Fibroblast of skin of left biceps (primary cell): Measurements from ENCODE around the gene TMTC2.
"Not testable (repeated sequence)": the region's sequence is repeated elsewhere in the genome, so short reads cannot be mapped to it uniquely, and the experiment has no call there.

Experiments
- DNase-seq, 2 experiments: peaks; one replicate each; pipeline ENCODE4 v3.0.0-alpha.2; 2013; ENCODE audit warnings: low read depth in 2 of 2

Gene TMTC2

DNA sequence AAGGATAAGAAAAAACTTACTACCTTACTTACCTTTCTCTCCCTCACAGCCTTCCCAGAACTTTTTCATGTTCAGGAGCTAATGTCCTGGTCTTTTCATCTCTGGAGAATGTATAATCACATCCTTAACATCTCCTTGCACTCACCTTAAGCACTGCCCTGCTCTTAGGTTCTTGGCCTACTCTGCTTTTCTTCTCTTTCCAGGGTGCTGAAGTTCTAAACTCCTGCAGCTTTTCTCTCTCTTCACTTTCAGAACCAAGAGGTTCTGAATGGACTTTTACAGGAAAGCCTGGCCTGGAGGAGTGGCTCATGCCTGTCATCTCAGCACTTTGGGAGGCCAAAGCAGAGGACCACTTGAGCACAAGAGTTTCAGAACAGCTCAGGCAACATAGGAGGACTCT, 101.9 kb downstream of the TMTC2 start:
- no peak for DNase-seq

DNA sequence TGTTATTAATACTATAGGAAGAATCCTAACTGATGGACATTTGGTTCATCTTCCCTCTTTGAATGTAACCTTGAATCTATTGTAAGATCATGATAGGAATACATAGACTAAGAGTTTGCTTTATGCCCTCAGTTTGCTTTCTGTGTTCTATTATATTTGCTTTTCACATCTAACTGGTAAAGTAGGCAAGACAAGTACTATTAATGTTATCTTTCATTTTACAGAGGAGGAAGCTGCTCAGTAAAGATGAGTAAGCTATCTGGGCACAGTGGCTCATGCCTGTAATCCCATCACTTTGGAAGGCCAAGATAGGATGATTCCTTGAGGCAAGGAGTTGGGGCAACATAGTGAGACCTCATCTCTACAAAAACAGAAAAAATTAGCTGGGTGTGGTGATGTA, 103.0 kb downstream of the TMTC2 start:
- no peak for DNase-seq

DNA sequence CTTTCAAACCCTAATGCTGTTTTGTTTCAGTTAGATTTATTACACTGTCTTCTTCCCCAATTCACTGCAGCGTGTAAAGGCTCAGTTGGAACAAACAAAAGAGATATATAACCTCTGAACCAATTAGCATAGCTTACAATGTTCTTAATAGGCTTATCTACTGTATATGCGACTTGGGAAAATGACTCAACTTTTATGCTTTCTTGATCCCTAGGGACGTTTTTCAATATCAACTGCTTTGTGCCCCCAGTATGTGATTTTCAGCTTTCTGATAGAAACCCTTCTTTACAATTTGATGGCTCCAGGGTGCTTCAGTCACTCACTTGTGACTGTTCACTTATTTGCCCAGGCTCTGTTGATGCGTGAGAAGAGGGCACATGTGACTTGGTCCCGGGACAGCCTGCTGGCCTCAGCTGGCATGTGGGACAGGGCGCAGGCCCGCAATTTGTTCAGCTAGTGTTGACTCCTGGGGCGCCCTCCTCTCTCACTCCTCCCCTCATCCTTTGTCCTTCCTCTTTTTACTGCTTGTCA, 107.1 kb downstream of the TMTC2 start:
- no peak for DNase-seq

DNA sequence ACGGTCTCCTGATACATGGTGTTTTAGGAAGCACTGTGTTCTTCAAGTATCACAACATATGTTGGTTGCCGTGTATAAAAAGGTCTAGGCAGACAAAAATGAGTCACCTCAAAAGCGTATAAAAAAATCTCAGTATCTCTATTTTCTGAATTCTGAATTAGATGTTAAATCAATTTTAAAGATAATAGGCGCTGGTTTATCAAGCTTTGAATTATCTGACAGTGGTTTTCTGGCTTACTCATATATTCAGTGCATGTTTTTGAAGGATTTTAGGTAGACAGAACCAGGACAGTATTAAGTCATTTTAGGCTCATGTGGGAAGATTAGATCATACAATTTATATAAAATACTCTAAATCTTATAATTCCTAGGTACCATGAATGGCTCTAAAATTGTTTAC, 110.8 kb downstream of the TMTC2 start:
- no peak for DNase-seq

DNA sequence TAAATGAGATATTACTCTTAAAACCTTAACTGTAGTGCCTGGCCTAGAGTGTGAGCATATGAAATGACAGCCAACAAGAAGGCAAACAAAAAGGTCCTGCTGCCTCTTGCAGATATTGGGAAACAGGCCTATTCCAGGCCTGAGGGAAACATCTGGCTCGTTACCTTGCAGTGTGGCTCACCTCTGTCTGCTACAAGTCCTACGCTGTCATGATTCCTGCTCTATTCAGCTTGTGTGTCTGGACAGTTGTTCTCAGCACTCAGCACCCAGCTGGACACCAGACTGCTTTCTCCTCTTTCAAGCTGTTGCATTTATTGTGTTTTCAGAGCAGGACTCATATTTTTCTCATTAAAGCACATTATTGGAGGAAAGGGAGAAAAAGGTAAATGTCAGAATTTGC, 113.5 kb downstream of the TMTC2 start:
- DNase-seq: no peak

DNA sequence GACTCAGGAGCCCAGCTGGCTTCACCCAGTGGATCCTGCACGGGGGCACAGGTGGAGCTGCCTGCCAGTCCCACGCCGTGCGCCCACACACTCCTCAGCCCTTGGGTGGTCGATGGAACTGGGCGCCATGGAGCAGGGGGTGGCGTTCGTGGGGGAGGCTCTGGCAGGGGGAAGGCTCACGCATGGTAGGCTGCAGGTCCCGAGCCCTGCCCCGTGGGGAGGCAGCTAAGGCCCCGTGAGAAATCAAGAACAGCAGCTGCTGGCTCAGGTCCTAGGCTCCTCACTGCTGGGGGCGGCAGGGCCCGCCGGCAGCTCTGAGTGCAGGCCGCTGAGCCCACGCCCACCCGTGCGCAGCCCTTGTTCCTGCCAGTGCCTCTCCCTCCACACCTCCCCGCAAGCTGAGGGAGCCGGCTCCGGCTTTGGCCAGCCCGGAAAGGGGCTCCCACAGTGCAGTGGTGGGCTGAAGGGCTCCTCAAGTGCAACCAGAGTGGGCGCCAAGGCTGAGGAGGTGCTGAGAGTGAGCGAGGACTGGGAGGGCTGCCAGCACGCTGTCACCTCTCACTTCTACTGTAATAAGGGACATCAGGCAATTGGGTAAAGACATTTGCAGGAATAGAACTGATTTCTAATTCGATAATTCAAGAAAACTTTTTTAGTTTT, 115.4 kb downstream of the TMTC2 start:
- DNase-seq: no peak

DNA sequence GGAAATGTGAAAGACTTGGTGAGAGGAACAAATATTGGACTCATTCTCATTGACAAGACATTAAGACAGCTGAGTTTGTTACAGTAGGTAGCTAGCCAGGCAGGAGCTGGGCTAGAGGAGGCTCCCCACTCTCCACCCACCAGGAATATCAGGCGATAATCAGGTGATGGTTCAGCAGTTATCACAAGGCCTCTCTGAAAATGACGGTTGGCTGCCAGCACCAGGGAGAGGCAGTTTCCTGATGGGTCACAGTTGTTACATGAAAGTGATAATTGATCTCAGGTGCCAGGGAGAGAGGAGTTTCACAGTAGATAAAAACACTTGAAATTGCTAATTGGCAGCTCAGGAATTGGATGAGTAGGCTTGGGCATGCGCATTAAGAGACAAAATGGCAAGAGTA, 116.5 kb downstream of the TMTC2 start:
- no peak for DNase-seq

DNA sequence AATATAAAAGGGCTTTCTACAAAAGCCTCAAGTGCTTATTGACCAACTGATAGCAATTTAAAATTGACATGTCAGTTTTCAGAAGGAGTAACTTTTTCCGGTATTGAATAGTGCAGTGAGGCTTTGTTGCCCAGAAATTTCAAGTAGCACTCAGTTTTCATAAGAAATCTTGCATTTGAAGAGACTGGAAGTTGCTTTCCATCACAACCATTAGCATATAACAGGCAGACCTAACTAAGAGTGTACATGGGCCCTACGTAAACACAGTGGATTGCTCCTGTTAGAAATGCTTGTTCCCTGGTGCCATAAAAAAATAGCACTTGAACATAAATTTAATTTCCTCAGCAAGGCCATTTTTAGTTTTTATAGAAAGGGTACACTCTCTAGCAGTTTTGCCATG, 117.9 kb downstream of the TMTC2 start:
- no peak for DNase-seq

DNA sequence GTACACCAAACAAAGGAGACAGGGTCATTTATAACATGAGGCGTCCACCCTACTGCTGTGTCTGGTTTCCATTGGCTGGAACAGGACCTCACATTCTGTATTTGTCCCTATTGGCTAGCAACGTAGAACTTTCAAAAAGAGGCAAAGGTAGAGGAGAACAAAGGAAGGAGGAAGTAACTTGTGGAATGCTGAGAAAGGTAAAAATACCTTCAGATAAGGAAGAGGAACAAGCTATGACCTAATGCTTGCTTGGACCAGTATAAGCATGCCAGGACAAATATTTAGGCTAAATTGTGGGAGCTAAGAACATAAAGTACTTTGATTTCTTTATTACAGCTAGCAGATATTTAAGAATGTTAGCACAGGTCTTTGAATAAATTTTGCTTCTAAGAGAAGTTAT, 118.3 kb downstream of the TMTC2 start:
- not testable (repeated sequence) for DNase-seq

DNA sequence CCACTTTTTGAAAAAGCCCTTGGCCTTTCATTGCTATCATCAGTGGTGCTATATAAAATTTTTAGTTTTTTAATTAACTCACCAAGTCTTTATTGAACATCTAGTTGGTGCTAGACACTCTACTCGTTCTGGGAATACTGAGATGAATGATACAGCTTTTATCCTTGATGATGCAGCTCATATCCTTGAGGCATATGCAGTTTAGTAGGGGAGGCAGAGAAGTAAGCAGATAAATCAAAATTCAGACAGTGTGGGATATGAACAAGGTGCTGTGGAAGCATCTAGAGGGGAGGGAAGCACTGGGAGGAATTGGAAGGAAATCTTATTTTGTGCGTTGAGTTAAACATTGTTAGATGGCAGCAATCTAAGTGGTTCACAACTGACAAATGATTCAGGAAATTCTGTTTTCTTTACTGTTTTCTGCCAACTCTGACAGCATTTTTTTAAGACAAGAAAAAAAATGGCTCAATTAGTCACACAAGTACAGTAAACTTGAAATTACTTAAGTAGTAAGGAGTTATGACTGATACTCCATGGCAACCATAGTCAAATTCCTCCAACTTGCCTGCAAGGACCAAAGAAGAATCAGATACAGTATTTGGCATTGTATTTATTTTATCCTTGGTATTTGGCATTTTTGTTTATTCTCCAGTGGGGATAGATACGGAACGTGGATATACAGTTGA, 119.2 kb downstream of the TMTC2 start:
- no peak for DNase-seq

DNA sequence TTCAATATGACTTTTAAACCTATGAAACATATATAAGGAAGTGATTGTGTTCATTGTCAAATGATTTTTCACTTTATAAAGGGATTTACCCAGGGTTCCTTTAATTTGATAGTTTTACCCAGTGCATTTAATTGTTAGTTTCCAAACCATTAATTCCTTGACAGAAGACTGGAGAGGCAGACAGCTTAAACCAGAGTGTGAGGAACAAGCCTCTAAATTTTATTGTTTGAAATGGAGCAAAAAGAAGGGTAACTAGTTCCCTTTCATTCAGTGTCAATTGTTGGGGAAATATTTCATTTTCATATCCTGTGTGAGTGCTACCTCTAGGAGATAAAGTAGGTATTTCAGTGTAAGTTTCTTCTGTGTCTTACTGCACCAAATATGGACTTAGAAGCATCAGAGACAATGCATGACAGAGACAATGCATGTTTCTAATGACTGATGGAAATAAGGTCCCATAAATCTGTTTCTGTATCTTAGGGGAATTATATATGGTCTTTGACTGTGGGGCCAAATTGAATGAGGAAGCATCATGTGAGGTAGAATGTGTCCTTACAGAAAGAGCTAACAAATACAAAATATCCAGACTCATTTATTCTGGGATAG, 120.5 kb downstream of the TMTC2 start:
- no peak for DNase-seq

DNA sequence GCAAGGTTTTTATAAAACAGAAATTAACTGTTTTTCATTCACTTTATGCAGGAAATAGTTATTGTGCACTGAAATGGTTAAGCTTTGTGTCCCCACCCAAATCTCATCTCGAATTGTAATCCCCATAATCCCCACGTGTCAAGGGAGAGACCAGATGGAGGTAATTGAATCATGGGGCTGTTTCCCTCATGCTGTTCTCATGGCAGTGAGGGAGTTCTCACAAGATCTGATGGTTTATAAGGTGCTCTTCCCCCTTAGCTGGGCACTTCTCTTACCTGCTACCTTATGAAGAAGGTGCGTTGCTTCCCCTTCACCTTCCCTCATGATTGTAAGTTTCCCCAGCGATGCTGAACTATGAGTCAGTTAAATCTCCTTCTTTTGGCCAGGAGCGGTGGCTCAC, 123.9 kb downstream of the TMTC2 start:
- no peak for DNase-seq

DNA sequence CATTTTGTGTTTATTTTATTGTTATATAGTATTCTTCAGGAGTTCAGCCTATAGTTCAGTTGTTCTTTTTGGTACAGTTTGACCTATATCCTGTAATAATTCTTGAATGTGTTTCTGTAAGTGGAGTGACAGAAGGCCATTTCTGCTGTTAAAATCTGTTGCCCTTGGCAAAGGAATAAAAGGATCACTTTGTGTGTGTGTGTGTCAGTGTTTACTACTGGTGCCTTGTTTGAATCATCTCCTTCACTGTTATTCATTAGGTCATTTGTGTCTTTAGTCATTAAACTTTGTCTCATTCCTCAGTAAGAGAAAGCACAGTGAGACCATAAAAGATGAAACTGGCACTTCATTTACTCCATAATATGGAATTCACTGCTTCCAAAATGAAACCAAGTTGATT, 130.7 kb downstream of the TMTC2 start:
- DNase-seq: no peak

DNA sequence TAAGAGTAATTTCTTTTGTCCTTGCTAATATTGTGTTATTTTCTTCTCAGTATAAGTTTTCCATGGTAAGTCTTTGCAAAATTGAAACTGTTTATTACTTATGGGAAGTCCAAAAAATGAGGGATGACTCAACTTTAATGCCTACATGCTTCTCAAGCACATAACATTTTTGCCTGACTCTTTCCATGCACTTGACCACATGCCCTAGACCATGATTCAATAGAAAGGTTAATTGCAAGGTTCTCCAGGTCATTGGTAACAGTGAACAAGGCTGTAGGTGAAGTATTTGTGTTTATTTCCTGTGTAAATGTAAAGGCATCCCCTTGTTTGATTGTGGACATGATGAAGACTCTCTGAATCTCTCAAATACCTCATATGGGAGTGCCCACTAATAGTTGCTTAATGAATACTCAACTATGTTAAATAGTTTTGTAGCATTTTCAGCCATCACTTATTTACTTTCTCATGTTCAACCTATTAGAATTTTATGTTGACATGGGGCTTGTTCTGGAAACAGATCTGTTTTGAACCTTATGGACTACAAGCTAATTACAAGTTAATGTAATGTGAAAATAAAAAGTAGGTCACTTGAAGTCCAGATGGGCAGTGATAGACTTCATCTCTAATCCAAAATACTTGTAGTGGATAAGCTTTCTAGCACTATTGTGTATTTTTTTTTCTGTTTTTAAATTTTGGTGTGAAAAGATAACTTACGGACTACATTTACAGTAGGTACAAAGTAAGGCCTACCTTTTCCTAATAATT, 131.7 kb downstream of the TMTC2 start:
- no peak for DNase-seq

DNA sequence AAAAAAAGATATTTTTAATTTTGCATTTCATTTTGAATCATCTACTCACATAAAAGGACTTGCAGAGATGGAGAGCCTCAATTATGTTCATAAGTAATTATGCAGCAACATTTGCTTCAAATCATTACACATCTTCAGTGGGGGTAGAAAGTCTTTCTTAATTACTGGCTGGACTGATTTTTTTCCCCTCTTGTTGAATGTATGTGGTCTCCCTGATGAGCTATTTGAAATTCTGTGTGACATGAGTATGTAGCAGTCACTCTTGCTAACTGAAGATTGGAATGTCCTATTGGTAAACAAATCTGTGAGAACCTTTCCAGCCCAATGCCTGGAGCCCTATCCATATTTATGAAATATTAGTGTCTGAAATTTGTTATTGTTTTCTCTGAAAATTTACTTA, 139.8 kb downstream of the TMTC2 start:
- DNase-seq: no peak

DNA sequence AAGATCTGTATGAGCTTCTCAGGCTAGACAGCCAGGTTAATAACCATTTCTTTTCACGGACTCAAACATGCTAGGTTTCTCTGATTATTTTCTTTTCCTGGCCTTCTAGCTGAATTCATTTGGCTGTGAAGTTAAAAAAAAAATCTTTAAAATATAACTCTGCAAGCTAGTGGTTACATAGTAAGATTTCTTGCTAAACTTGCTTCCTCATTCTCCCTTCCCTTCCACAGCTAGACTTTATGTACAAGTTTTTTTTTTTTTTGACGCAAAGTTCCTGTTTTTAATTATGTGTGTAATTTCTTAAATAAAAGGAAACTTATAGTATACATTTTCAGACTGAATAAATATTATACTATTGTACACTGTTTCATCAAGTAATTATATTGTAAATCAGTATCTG, 145.4 kb downstream of the TMTC2 start:
- DNase-seq: no peak

DNA sequence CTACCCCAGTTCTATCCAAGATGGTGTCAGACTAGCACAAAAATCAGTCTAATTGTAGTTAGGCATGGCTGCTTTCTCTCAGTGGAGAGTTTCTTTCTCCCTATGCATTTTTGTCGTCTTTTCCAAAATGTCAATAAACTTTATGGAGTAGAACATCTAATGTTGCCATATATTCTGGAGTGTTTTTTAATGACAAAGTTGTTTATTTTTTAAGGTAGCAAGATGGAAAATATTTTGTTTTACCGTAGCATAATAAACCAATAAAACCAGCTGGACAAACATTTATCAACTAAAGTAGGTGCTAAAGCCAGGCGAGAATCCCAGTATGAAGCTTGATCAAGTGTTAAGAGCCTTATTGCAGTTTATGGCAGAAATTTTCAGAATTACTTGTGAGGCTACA, 146.3 kb downstream of the TMTC2 start:
- DNase-seq: no peak

DNA sequence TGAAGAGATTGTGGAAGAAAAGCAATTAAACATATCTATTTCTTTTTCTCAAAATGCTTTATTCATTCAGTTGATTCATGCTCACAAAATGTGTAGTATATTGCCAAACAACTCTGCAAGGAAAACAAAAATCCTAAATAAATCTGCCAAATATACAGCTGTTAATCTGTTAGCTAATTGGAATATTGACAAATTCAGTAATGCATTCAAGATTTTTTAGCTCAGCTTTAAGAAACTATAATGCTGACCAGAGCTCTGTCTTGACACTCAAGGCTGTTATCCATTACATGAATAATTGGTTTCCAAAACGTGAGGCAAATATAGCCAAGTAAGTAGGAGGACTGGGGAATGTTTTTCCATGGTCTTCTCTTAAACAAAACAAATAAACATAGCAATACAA, 146.8 kb downstream of the TMTC2 start:
- DNase-seq: peak in 1 of 2 experiments; percentile 8

DNA sequence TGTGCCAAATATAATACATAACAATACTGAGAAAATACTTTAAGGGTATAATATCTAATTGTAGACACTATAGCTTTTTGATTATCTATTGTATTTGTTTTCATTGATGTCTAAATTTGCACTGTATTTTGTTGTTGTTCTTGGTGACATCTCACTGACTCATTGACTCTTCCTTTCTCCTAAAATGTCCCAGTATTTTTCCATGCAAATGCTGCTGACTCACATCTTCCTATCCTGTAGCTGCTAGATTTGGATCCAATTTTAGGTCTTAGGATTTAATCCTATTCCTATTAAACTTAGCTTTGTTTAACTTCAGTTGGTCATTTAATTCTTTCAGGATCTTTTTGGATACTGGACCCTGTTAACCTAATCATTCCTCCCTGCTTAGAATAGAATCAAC, 148.5 kb downstream of the TMTC2 start:
- DNase-seq: no peak

DNA sequence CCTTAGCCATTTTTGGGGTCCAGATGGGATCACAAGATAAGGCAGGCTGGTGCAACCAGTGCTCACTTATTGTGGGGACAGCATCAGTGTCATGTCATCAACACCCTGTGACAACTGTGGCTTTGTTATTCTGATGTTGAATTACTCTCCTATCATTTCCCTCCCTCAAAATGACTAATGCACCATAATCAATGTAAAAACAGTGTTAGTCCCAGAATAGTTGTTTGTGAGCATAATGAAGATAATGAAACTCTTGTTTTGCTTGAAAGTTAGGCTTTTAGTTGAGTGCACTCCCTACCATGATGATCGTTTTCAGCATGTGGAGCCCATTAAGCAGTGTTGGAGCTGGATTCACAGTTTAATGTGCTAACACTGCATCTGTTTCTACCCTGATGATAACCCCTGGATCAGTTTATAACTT, 151.4 kb downstream of the TMTC2 start:
- no peak for DNase-seq

DNA sequence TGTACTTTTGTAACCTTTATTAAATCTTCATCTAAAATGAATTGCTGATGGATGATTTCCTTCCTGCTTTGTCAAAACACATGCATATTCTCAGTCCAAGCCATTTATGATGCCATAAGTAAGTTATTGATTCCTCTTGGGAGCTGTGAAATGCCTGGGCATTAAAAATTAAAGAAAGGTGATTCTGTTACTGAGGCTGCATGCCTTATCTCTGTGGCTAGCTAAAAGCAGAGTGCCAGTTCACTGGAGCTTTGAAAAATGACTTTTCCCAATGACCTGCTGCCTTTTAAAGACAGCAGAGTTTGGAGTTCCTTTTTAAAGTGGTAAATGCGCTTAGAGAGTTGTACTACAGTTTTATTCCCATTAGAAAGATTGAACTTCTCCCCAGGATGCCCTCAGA, 152.1 kb downstream of the TMTC2 start:
- no peak for DNase-seq

DNA sequence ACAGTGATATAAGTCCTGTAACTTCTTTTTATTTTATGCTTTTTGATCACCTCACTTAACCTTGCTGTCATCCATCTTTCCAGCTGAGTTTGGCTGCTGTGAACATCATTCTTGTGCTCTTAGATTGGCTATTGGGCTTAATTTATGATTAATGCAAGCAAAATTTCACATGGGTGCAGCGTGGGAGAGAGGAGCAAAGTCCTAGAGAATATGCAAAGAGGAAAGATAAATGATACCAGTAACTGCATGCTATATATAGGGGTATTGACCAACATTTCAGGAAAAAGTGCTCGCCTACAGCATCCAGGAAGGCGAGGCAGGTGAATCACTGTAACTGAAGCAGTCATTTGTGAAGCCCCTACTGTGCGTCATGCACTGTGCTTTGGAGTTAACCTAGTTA, 153.1 kb downstream of the TMTC2 start:
- DNase-seq: no peak
